H9 (cell line): ENCODE measurements around the gene PISD. TPM values are rescaled to one million over a fixed set of nuclear protein-coding genes. Genes with fewer than 3 reads are reported as not detected.

Experiments
- DNase-seq: peaks from one replicate; pipeline ENCODE4 v3.0.0-alpha.2; 2017
- H2AFZ ChIP-seq: one replicate; pipeline ENCODE4 v1.6.1; 2013; ENCODE audit warnings: mild to moderate bottlenecking, low read length, control low read depth, moderate library complexity
- H2AK5ac ChIP-seq: 2 replicates; pipeline ENCODE4 v1.6.1; 2013; ENCODE audit warnings: low read length, control low read depth, mixed read lengths; ENCODE audit not compliant: insufficient read length
- H2BK120ac ChIP-seq: one replicate; pipeline ENCODE4 v1.6.1; 2013; ENCODE audit warnings: low read depth, mild to moderate bottlenecking, low read length, control low read depth, inconsistent platforms; ENCODE audit not compliant: poor library complexity, severe bottlenecking
- H2BK12ac ChIP-seq: 2 replicates; pipeline ENCODE4 v1.6.1; 2013; ENCODE audit warnings: low read length, control low read depth, mixed read lengths, low read depth; ENCODE audit not compliant: insufficient read length
- H2BK15ac ChIP-seq: 2 replicates; pipeline ENCODE4 v1.6.1; 2013; ENCODE audit warnings: low read depth, low read length, control low read depth
- H2BK20ac ChIP-seq: one replicate; pipeline ENCODE4 v1.6.1; 2013; ENCODE audit warnings: low read depth, mild to moderate bottlenecking, low read length, control low read depth, inconsistent platforms; ENCODE audit not compliant: poor library complexity, severe bottlenecking
- H2BK5ac ChIP-seq: 2 replicates; pipeline ENCODE4 v1.6.1; 2013; ENCODE audit warnings: low read length, control low read depth, mixed read lengths; ENCODE audit not compliant: insufficient read length
- H3K14ac ChIP-seq: 2 replicates; pipeline ENCODE4 v1.6.1; 2013; ENCODE audit warnings: low read length, control low read depth; ENCODE audit not compliant: insufficient read depth
- H3K18ac ChIP-seq: 2 replicates; pipeline ENCODE4 v1.6.1; 2013; ENCODE audit warnings: low read depth, mild to moderate bottlenecking, mixed read lengths, low read length, control low read depth; ENCODE audit not compliant: insufficient read length
- H3K23ac ChIP-seq: 2 replicates; pipeline ENCODE4 v1.6.1; 2013; ENCODE audit warnings: low read length, control low read depth, mixed read lengths, low read depth; ENCODE audit not compliant: insufficient read length
- H3K23me2 ChIP-seq: 2 replicates; pipeline ENCODE4 v1.6.1; 2013; ENCODE audit warnings: low read depth, mild to moderate bottlenecking, mixed read lengths, low read length, control low read depth; ENCODE audit not compliant: insufficient read length, poor library complexity, severe bottlenecking
- H3K27ac ChIP-seq: 2 replicates; pipeline ENCODE4 v1.5.1; 2013; ENCODE audit warnings: low read length, control low read depth, mixed read lengths, low read depth; ENCODE audit not compliant: insufficient read length
- H3K27me3 ChIP-seq: 2 replicates; pipeline ENCODE4 v1.6.1; 2013; ENCODE audit warnings: low read length, control low read depth, inconsistent platforms; ENCODE audit not compliant: insufficient read depth
- H3K4ac ChIP-seq: 2 replicates; pipeline ENCODE4 v1.6.1; 2013; ENCODE audit warnings: low read depth, mild to moderate bottlenecking, control low read depth, inconsistent platforms, low read length, moderate library complexity
- H3K4me1 ChIP-seq: 2 replicates; pipeline ENCODE4 v1.6.1; 2013; ENCODE audit warnings: low read length, control low read depth, inconsistent platforms; ENCODE audit not compliant: insufficient read depth
- H3K4me2 ChIP-seq: 2 replicates; pipeline ENCODE4 v1.6.1; 2013; ENCODE audit warnings: low read length, control low read depth, mixed read lengths; ENCODE audit not compliant: insufficient read length, insufficient read depth
- H3K56ac ChIP-seq: 2 replicates; pipeline ENCODE4 v1.6.1; 2013; ENCODE audit warnings: low read depth, mild to moderate bottlenecking, mixed read lengths, low read length, control low read depth; ENCODE audit not compliant: insufficient read length
- H3K79me1 ChIP-seq: 2 replicates; pipeline ENCODE4 v1.6.1; 2013; ENCODE audit warnings: low read depth, mild to moderate bottlenecking, moderate library complexity, low read length, control low read depth, inconsistent platforms; ENCODE audit not compliant: insufficient read depth, poor library complexity, severe bottlenecking
- H3K79me2 ChIP-seq: 2 replicates; pipeline ENCODE4 v1.6.1; 2013; ENCODE audit warnings: low read length, control low read depth, inconsistent platforms; ENCODE audit not compliant: insufficient read depth
- H3K9ac ChIP-seq: 2 replicates; pipeline ENCODE4 v1.6.1; 2013; ENCODE audit warnings: low read length, control low read depth, mixed read lengths; ENCODE audit not compliant: insufficient read length; ENCODE audit errors: extremely low read depth
- H3K9me3 ChIP-seq: one replicate; pipeline ENCODE4 v1.6.1; 2013; ENCODE audit warnings: low read depth, low read length, inconsistent platforms; ENCODE audit not compliant: control insufficient read depth
- H3T11ph ChIP-seq: one replicate; pipeline ENCODE4 v1.6.1; 2013; ENCODE audit warnings: mild to moderate bottlenecking, low read length, control low read depth, inconsistent platforms
- H4K20me1 ChIP-seq: one replicate; pipeline ENCODE4 v1.6.1; 2013; ENCODE audit not compliant: control insufficient read depth, insufficient read length, insufficient read depth
- H4K5ac ChIP-seq: 2 replicates; pipeline ENCODE4 v1.6.1; 2013; ENCODE audit warnings: low read depth, mild to moderate bottlenecking, mixed read lengths, low read length, control low read depth; ENCODE audit not compliant: insufficient read length
- H4K8ac ChIP-seq: replicated peaks from 2 replicates; pipeline ENCODE4 v1.6.1; 2013; ENCODE audit warnings: low read length, control low read depth, mixed read lengths, low read depth; ENCODE audit not compliant: insufficient read length
- H4K91ac ChIP-seq: 2 replicates; pipeline ENCODE4 v1.6.1; 2013; ENCODE audit warnings: low read depth, mild to moderate bottlenecking, moderate library complexity, mixed read lengths, low read length, control low read depth; ENCODE audit not compliant: insufficient read length
- H3K27ac Mint-ChIP-seq, 3 experiments: 2 replicates in 2 of 3; 3 replicates in 1 of 3; pipeline ENCODE4 v1.8.0; 2020 to 2021; ENCODE audit warnings: mixed read lengths in 3 of 3, mild to moderate bottlenecking in 1 of 3, moderate library complexity in 1 of 3
- H3K27me3 Mint-ChIP-seq: 2 replicates; pipeline ENCODE4 v1.8.0; 2021; ENCODE audit warnings: low read depth, mild to moderate bottlenecking, moderate library complexity, mixed read lengths
- H3K36me3 Mint-ChIP-seq, 3 experiments: 2 replicates in 2 of 3; 3 replicates in 1 of 3; pipeline ENCODE4 v1.8.0; 2020 to 2021; ENCODE audit warnings: low read depth in 3 of 3, mixed read lengths in 3 of 3; ENCODE audit not compliant: insufficient read depth in 1 of 3
- H3K4me1 Mint-ChIP-seq, 2 experiments: 2 replicates each; pipeline ENCODE4 v1.8.0; 2020; ENCODE audit warnings: mixed read lengths in 2 of 2
- H3K4me3 Mint-ChIP-seq, 2 experiments: 2 replicates in 1 of 2; 3 replicates in 1 of 2; pipeline ENCODE4 v1.8.0; 2020 to 2021; ENCODE audit warnings: mild to moderate bottlenecking in 2 of 2, mixed read lengths in 2 of 2, moderate library complexity in 1 of 2
- H3K9me3 Mint-ChIP-seq, 2 experiments: 2 replicates in 1 of 2; 3 replicates in 1 of 2; pipeline ENCODE4 v1.8.0; 2020; ENCODE audit warnings: mild to moderate bottlenecking in 2 of 2, mixed read lengths in 2 of 2, moderate library complexity in 1 of 2
- WGBS: extraction: QIAGEN DNeasy Blood & Tissue Kit; methylation state at CpG from one replicate; pipeline ENCODE4 v1.1.7; 2013; ENCODE audit warnings: missing lambda C conversion rate, low lambda C conversion rate, mixed read lengths; ENCODE audit not compliant: insufficient read length; ENCODE audit errors: extremely low coverage; 5-methylcytosine and 5-hydroxymethylcytosine counted together
- total RNA-seq: library from RNA; stranded (reverse); gene quantifications from 2 replicates; pipeline ENCODE4 v1.2.1, GENCODE V29; 2021
- TF ChIP-seq, protein P1 (sequence below): fragments of 200-600 bp; sonication (generic); conservative IDR thresholded peaks from 3 replicates; pipeline ENCODE4 v1.8.0; 2021; ENCODE audit warnings: antibody characterized with exemption, mild to moderate bottlenecking

Gene PISD
- total RNA-seq, 1 experiment from 2014 or later: 62.0 TPM

DNA sequence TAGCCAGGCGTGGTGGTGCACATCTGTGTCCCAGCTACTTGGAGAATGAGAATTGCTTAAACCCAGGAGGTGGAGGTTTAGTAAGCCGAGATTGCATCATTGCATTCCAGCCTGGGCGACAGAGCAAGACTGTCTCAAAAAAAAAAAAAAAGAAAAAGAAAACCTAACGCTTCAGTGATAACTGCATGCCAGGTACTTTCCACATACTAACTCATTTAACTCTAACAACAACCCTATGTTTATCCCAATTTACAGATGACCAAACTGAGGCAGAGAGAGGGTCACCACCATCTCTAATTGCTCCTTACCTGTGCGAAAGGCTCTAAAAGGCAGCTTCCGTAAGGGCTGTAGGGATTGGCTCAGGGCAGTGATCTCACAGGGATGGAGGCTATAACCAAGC lies 11.6 kb downstream of the PISD start:
- peaks cover 5 to 37% (median 32%) of the 10 kb centered on the region in 3 experiments; a peak in 6 of 7 replicates for H3K36me3 Mint-ChIP-seq
- Histone ChIP-seq H3K14ac (no peak overlapping the region), H3K23me2 (no peaks in the 10 kb centered on the region), H3K4me2 (no peak overlapping the region), H2AK5ac (no peak overlapping the region), H4K20me1 (no peaks in the 10 kb centered on the region), H4K91ac (no peak overlapping the region), H2BK12ac (no peak overlapping the region), H2BK15ac (no peak overlapping the region), H3T11ph (no peak overlapping the region), H4K5ac (no peak overlapping the region), H3K4ac (no peak overlapping the region), H3K56ac (no peak overlapping the region), H2AFZ (no peak overlapping the region), H3K9ac (no peak overlapping the region), H4K8ac (no peak overlapping the region), H3K4me1 (peaks cover 2% of the 10 kb centered on the region; the same call in 1 of the 2 replicates), H3K79me1 (peaks cover 2% of the 10 kb centered on the region), H2BK5ac (no peak overlapping the region), H3K18ac (no peak overlapping the region), H2BK120ac (no peak overlapping the region), H3K27me3 (no peaks in the 10 kb centered on the region), H3K27ac (no peak overlapping the region), H3K23ac (no peak overlapping the region), H3K79me2 (peaks cover 3% of the 10 kb centered on the region; the same call in 1 of the 2 replicates), H3K9me3 (no peaks in the 10 kb centered on the region), H2BK20ac (no peak overlapping the region)
- no peaks in the 10 kb centered on the region for H3K27me3 Mint-ChIP-seq
- H3K4me1 Mint-ChIP-seq: peaks cover 17 to 25% of the 10 kb centered on the region in 2 experiments
- no CpG with 5 or more reads among the region's 6 CpGs for WGBS
- DNase-seq: no peak
- H3K27ac Mint-ChIP-seq: peak overlapping the region in 1 of 3 experiments; percentile 87; a peak in 1 of 7 replicates
- TF ChIP-seq, protein P1, sequence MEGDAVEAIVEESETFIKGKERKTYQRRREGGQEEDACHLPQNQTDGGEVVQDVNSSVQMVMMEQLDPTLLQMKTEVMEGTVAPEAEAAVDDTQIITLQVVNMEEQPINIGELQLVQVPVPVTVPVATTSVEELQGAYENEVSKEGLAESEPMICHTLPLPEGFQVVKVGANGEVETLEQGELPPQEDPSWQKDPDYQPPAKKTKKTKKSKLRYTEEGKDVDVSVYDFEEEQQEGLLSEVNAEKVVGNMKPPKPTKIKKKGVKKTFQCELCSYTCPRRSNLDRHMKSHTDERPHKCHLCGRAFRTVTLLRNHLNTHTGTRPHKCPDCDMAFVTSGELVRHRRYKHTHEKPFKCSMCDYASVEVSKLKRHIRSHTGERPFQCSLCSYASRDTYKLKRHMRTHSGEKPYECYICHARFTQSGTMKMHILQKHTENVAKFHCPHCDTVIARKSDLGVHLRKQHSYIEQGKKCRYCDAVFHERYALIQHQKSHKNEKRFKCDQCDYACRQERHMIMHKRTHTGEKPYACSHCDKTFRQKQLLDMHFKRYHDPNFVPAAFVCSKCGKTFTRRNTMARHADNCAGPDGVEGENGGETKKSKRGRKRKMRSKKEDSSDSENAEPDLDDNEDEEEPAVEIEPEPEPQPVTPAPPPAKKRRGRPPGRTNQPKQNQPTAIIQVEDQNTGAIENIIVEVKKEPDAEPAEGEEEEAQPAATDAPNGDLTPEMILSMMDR: no peak
- no peak overlapping the region for H3K4me3 Mint-ChIP-seq
- no peaks in the 10 kb centered on the region for H3K9me3 Mint-ChIP-seq
